Ascending aorta (tissue), 2 donors: ENCODE data around the gene NHS. TPM values are rescaled to one million over a fixed set of nuclear protein-coding genes. Genes with fewer than 3 reads are reported as not detected.

ENCODE experiments used
- DNase-seq, 2 donors: peaks; one replicate each; pipeline ENCODE4 v3.0.0-alpha.2; 2019; ENCODE audit warnings: low spot score in 2 of 2
- H3K27ac ChIP-seq, 2 donors: fragments of 200-600 bp; sonication (generic); one replicate each; pipeline ENCODE4 v1.5.1; 2016 to 2017; ENCODE audit warnings: mild to moderate bottlenecking in 1 of 2
- H3K27me3 ChIP-seq: fragments of 200-600 bp; sonication (generic); one replicate; pipeline ENCODE4 v1.5.1; 2017
- H3K36me3 ChIP-seq, 2 donors: fragments of 200-600 bp; sonication (generic); one replicate each; pipeline ENCODE4 v1.5.1; 2016
- H3K4me1 ChIP-seq, 2 donors: fragments of 200-600 bp; sonication (generic); one replicate each; pipeline ENCODE4 v1.5.1; 2016 to 2017; ENCODE audit warnings: mild to moderate bottlenecking in 1 of 2
- H3K4me3 ChIP-seq, 2 donors: fragments of 200-600 bp; sonication (generic); one replicate each; pipeline ENCODE4 v1.5.1; 2016 to 2017; ENCODE audit warnings: mild to moderate bottlenecking in 1 of 2
- H3K9me3 ChIP-seq, 2 donors: fragments of 200-600 bp; sonication (generic); one replicate each; pipeline ENCODE4 v1.5.1; 2016
- CTCF ChIP-seq, 3 experiments: fragments of 200-600 bp in 2 of 3; fragments of 450-650 bp in 1 of 3; sonication (generic) in 2 of 3; IDR thresholded peaks; one replicate each; pipeline ENCODE4 v1.5.1; 2016 to 2019; ENCODE audit warnings: antibody characterized with exemption in 3 of 3, mild to moderate bottlenecking in 1 of 3, moderate library complexity in 1 of 3
- intact Hi-C: fragments of 100-400 bp; cut with DNase I; formaldehyde crosslinking; loops from one replicate; pipeline ENCODE4 v1.15.1; 2023
- total RNA-seq: library from RNA; depleted of rRNA; stranded (reverse); fragments of >200 nt; gene quantifications from one replicate; pipeline ENCODE4 v1.1.0, GENCODE V29; 2016

The NHS gene
- total RNA-seq, 1 donor from 2014 or later: 8.8 TPM

- peak in 1 of 2 donors; percentile 93 for DNase-seq
- peak overlapping the region; percentile 74 to 77 for H3K27ac ChIP-seq
- peaks cover 4 to 42% of the 10 kb centered on the region in 2 donors for H3K4me1 ChIP-seq
- H3K4me3 ChIP-seq: no peak overlapping the region
- TF ChIP-seq CTCF (IDR thresholded peaks at IDR 0.05): no peak
- no peaks in the 10 kb centered on the region for H3K9me3 ChIP-seq
- intact Hi-C loops: no loop called here
- no peaks in the 10 kb centered on the region for H3K36me3 ChIP-seq
- H3K27me3 ChIP-seq: no peaks in the 10 kb centered on the region
Observed at GRCh38 chrX:17597836-17598439, 222.9 kb downstream of the NHS start.

GRCh38 chrX:17601441-17602200 lies 226.6 kb downstream of the NHS start:
- TF ChIP-seq CTCF (IDR thresholded peaks at IDR 0.05): no peak
- intact Hi-C loops: no loop called here
- Histone ChIP-seq H3K4me3 (no peak overlapping the region), H3K27ac (peak overlapping the region; percentile 52 to 53), H3K36me3 (no peaks in the 10 kb centered on the region), H3K4me1 (peaks cover 0 to 27% of the 10 kb centered on the region in 2 donors), H3K9me3 (no peaks in the 10 kb centered on the region), H3K27me3 (no peaks in the 10 kb centered on the region)
- no peak for DNase-seq

GRCh38 chrX:17602245-17602644 lies 227.2 kb downstream of the NHS start:
- no peak for TF ChIP-seq CTCF (IDR thresholded peaks at IDR 0.05)
- H3K27ac ChIP-seq: peak overlapping the region; percentile 52 to 53
- no peaks in the 10 kb centered on the region for H3K27me3 ChIP-seq
- peaks cover 0 to 25% of the 10 kb centered on the region in 2 donors for H3K4me1 ChIP-seq
- DNase-seq: no peak
- intact Hi-C loops: no loop called here
- H3K4me3 ChIP-seq: no peak overlapping the region
- H3K9me3 ChIP-seq: no peaks in the 10 kb centered on the region
- H3K36me3 ChIP-seq: no peaks in the 10 kb centered on the region

- H3K36me3 ChIP-seq: no peaks in the 10 kb centered on the region
- no peak for TF ChIP-seq CTCF (IDR thresholded peaks at IDR 0.05)
- peaks cover 0 to 19% of the 10 kb centered on the region in 2 donors for H3K4me1 ChIP-seq
- no peak for DNase-seq
- H3K4me3 ChIP-seq: no peak overlapping the region
- intact Hi-C loops: no loop called here
- H3K9me3 ChIP-seq: no peaks in the 10 kb centered on the region
- peak overlapping the region; percentile 9 to 44 for H3K27ac ChIP-seq
- H3K27me3 ChIP-seq: no peaks in the 10 kb centered on the region
Observed at GRCh38 chrX:17603196-17603595, 228.2 kb downstream of the NHS start.

GRCh38 chrX:17605676-17606075 lies 230.7 kb downstream of the NHS start:
- no peak for DNase-seq
- Histone ChIP-seq H3K4me3 (no peak overlapping the region), H3K27me3 (no peaks in the 10 kb centered on the region), H3K9me3 (no peaks in the 10 kb centered on the region), H3K4me1 (peaks cover 0 to 9% of the 10 kb centered on the region in 2 donors), H3K27ac (no peak overlapping the region), H3K36me3 (no peaks in the 10 kb centered on the region)
- TF ChIP-seq CTCF (IDR thresholded peaks at IDR 0.05): no peak
- intact Hi-C loops: no loop called here
